BJ (cell line): ENCODE results near the gene C11orf71. TPM values are rescaled to one million over a fixed set of nuclear protein-coding genes. Genes with fewer than 3 reads are reported as not detected.

Experiments used
- CTCF ChIA-PET: fragments of 350-600 bp; formaldehyde crosslinking; extraction: SDS; loops from one replicate; lab custom pipeline; 2021; ENCODE audit warnings: antibody characterized with exemption, inconsistent platforms; lab: Yijun Ruan, JAX
- POLR2A ChIA-PET: fragments of 300-600 bp; sonication (Branson Sonifier 250); formaldehyde crosslinking; extraction: SDS; loops from one replicate; lab custom pipeline; 2021; ENCODE audit warnings: antibody characterized with exemption; lab: Charles Lee
- DNase-seq: peaks from one replicate; pipeline ENCODE4 v3.0.0-alpha.2; 2011; ENCODE audit warnings: low read depth
- H3K27me3 ChIP-seq: 2 replicates; pipeline ENCODE4 v1.6.0; 2011; ENCODE audit warnings: low read length; ENCODE audit not compliant: control insufficient read depth, insufficient read depth
- H3K36me3 ChIP-seq: 2 replicates; pipeline ENCODE4 v1.5.1; 2011; ENCODE audit warnings: low read length; ENCODE audit not compliant: control insufficient read depth, insufficient read depth
- H3K4me3 ChIP-seq: 2 replicates; pipeline ENCODE4 v1.5.1; 2011; ENCODE audit warnings: low read depth, mild to moderate bottlenecking, control low read depth, low read length
- polyA plus RNA-seq: library from polyadenylated mRNA; depleted of rRNA; stranded (reverse); fragments of >200 nt; gene quantifications from 2 replicates; pipeline ENCODE4 v1.2.3, GENCODE V29; 2011
- TF ChIP-seq, protein P1 (sequence below): IDR thresholded peaks from 2 replicates; pipeline ENCODE4 v1.5.1; 2011; ENCODE audit warnings: low read depth, mild to moderate bottlenecking, control low read depth, inconsistent platforms, low read length, moderate library complexity; ENCODE audit not compliant: insufficient read depth

Gene C11orf71
- polyA plus RNA-seq, 1 experiment, result 2.2 TPM

DNA sequence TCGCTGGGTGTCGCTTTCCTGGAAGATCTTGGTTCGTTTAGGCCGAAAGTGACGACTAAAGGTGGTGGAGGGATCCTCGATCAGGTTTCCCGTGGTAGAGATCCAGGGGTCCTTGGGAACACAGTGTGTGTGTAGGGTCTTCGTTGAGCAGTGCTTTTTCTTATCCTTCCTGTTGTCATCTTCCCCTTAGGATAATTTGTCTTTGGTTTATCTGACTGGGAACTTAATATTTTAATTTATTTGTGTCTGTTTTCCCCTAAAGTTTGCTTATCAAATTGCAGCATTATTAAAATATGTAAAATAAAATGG lies 558 bp upstream of the C11orf71 start:
- Histone ChIP-seq H3K36me3 (peaks cover 2% of the 10 kb centered on the region), H3K4me3 (peak overlapping the region; percentile 72), H3K27me3 (no peaks in the 10 kb centered on the region)
- POLR2A ChIA-PET, result no interaction called here
- TF ChIP-seq, protein P1, sequence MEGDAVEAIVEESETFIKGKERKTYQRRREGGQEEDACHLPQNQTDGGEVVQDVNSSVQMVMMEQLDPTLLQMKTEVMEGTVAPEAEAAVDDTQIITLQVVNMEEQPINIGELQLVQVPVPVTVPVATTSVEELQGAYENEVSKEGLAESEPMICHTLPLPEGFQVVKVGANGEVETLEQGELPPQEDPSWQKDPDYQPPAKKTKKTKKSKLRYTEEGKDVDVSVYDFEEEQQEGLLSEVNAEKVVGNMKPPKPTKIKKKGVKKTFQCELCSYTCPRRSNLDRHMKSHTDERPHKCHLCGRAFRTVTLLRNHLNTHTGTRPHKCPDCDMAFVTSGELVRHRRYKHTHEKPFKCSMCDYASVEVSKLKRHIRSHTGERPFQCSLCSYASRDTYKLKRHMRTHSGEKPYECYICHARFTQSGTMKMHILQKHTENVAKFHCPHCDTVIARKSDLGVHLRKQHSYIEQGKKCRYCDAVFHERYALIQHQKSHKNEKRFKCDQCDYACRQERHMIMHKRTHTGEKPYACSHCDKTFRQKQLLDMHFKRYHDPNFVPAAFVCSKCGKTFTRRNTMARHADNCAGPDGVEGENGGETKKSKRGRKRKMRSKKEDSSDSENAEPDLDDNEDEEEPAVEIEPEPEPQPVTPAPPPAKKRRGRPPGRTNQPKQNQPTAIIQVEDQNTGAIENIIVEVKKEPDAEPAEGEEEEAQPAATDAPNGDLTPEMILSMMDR, result no peak
- CTCF ChIA-PET, result no interaction called here
- no peak for DNase-seq

DNA sequence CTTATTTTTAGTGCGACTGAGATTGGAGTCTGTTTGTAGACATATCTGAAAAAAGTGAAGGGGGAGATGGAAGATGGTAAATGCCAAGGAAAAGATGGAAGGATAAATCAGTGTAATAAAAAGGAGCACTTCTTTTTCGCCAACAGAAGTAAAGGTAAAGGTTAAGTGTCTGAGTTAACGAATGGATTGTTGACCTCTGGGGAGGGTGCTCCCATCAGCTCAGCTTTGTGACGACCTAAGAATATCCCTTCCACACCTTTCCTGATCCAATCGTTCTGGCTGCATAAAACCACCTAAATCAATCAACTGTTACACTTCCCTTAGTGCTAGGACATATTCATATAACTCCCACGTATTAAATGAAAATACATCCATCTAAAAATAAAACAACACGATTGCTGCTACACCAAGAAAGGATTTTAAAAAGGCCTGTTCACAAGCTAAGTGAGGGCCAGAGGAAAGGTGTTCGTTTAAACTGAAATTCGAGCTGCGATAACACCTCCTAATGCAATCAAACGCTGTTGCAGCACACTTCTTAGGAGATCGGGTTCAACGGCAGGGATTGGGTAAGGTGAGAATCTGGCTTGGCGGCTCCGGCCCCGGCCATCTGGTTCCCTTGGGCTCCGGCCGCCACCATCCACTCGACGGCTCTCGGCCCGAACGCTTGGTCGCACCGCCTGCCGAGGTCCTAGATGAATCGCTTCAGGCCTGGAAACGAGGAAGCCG lies 658 bp downstream of the C11orf71 start:
- no peaks in the 10 kb centered on the region for H3K27me3 ChIP-seq
- H3K36me3 ChIP-seq, result no peaks in the 10 kb centered on the region; the same call in none of the 2 replicates
- no peak for DNase-seq
- CTCF ChIA-PET, result interaction anchor here (1.2 kb wide), 1 partner anchor 52 kb away, joined by 3 read pairs; no protein-coding TSS in a partner anchor
- TF ChIP-seq, protein P1, result no peak
- peak overlapping the region; percentile 72 for H3K4me3 ChIP-seq
- POLR2A ChIA-PET, result no interaction called here

DNA sequence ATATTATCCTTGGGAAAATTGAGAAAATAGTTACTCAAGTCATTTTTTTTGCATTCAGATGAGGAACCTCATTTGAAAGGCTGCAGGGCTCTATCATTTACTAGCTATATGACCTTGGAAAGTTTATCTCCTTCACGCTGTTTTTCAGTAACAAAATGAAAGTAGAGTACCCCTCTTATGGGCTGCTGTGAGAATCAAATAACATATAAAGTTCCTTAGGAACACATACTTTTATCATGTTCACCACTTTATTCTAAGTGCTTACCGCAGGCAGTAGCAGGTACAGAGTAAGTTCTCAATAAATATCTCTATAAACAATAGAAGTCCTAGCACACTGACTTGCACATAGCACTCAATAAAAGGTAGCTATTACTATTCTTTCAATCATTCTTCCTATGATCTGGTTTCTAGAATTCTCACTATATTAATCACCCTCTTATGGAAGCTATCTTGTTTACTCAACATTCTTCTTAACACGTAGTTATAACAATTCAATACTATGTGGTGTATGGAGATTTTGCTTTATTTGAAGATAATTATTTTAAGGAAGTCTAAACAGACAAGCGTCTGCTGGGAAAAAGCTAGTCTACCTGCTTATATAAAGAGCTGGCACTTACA lies 1.9 kb downstream of the C11orf71 start:
- no peak for DNase-seq
- ChIA-PET CTCF (interaction anchor here (0.7 to 1.2 kb wide), 3 partner anchors 16 to 52 kb away, joined by 3 read pairs; no protein-coding TSS in a partner anchor), POLR2A (no interaction called here)
- no peaks in the 10 kb centered on the region for H3K27me3 ChIP-seq
- TF ChIP-seq, protein P1, result no peak
- no peaks in the 10 kb centered on the region for H3K36me3 ChIP-seq
- H3K4me3 ChIP-seq, result no peak overlapping the region

DNA sequence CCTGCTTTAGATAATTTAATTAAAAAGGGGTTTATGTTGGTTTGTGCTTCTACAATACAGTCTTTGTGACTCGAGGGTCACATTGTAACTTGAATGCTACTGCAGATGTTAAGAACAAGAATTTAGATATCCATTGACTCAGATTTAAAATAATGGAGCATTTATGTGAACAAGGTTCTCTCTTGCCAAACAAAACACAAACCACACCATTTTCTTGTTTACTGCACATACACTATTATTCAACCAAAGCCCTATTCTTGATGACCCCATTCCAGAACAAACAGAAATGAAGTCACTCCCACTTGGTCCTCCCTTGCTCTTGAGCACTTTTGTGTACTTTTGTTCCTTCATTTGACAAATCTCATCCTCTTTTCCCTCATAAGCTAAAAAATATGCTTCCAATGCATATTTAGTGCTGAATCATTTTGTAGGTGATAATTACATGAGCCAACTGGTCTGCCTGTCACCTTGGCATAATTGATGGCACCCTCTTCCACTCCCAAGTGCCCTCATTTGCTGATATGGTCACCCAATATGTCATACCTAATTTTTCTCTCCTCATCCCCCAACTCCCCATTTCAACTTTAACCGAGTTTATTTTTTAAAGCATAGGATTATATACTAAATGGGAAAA lies 2.8 kb downstream of the C11orf71 start:
- no peaks in the 10 kb centered on the region for H3K36me3 ChIP-seq
- no peak for DNase-seq
- ChIA-PET CTCF (interaction anchor here (0.7 to 1.2 kb wide), 2 partner anchors 15 to 20 kb away, joined by 3 read pairs; no protein-coding TSS in a partner anchor), POLR2A (no interaction called here)
- H3K4me3 ChIP-seq, result no peak overlapping the region
- TF ChIP-seq, protein P1, result no peak
- H3K27me3 ChIP-seq, result no peaks in the 10 kb centered on the region

GRCh38 chr11:114396916-114397315 lies 3.4 kb downstream of the C11orf71 start:
- TF ChIP-seq, protein P1, result no peak
- POLR2A ChIA-PET, result no interaction called here
- no peak for DNase-seq
- H3K27me3 ChIP-seq, result no peaks in the 10 kb centered on the region
- no peak overlapping the region for H3K4me3 ChIP-seq
- no peaks in the 10 kb centered on the region for H3K36me3 ChIP-seq
- CTCF ChIA-PET, result no interaction called here
